ENCODE results near the gene POLE2.
"Not testable (repeated sequence)": the region's sequence is repeated elsewhere in the genome, so short reads cannot be mapped to it uniquely, and the experiment has no call there.

Gene POLE2

DNA sequence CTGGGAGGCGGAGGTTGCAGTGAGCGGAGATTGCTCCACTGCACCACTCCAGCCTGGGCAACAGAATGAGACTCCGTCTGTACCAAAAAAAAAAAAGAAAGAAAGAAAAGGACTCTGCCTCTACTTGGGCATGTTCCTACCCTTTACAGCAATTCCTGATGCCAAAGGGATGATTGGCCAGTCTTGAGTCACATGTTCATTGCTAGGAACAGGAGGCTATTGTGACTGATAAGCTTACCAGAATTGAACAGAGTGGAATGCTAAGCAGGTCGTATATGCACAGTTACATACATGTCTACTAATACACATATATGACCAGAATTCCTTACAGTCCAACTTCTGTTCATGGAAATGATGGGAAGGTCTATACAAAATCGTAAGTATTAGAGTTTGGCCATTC is 39.2 kb upstream of the POLE2 start:
- Histone ChIP-seq H3K4me3 (ENCODE audit: low read length, poor library complexity, severe bottlenecking) (no peak overlapping the region), H3K9me3 (ENCODE audit: insufficient read depth, low read depth, low read length) (no peaks in the 10 kb centered on the region), H3K4me2 (ENCODE audit: low read depth, low read length, poor library complexity, severe bottlenecking) (no peak overlapping the region), H3K27me3 (ENCODE audit: insufficient read depth, low read length, poor library complexity, severe bottlenecking) (no peaks in the 10 kb centered on the region), H2AFZ (ENCODE audit: low read length) (no peak overlapping the region), H3K36me3 (ENCODE audit: insufficient read depth, low read length) (no peaks in the 10 kb centered on the region), H4K20me1 (ENCODE audit: insufficient read depth, low read length, poor library complexity, severe bottlenecking) (no peaks in the 10 kb centered on the region), H3K79me2 (ENCODE audit: insufficient read depth, low read length) (no peaks in the 10 kb centered on the region), H3K9ac (ENCODE audit: low read depth, low read length, poor library complexity, severe bottlenecking) (no peak overlapping the region), H3K4me1 (ENCODE audit: insufficient read depth, low read length, poor library complexity, severe bottlenecking) (no peaks in the 10 kb centered on the region), H3K9me2 (replicated peaks; ENCODE audit: low read depth, low read length) (no peaks in the 10 kb centered on the region), H3F3A (ENCODE audit: low read depth) (no peaks in the 10 kb centered on the region)
- no peak for TF ChIP-seq EZH2phosphoT487 (IDR thresholded peaks at IDR 0.05; ENCODE audit: borderline replicate concordance)
- TF ChIP-seq, protein P1, sequence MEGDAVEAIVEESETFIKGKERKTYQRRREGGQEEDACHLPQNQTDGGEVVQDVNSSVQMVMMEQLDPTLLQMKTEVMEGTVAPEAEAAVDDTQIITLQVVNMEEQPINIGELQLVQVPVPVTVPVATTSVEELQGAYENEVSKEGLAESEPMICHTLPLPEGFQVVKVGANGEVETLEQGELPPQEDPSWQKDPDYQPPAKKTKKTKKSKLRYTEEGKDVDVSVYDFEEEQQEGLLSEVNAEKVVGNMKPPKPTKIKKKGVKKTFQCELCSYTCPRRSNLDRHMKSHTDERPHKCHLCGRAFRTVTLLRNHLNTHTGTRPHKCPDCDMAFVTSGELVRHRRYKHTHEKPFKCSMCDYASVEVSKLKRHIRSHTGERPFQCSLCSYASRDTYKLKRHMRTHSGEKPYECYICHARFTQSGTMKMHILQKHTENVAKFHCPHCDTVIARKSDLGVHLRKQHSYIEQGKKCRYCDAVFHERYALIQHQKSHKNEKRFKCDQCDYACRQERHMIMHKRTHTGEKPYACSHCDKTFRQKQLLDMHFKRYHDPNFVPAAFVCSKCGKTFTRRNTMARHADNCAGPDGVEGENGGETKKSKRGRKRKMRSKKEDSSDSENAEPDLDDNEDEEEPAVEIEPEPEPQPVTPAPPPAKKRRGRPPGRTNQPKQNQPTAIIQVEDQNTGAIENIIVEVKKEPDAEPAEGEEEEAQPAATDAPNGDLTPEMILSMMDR (conservative IDR thresholded peaks at IDR 0.05; ENCODE audit: low read length) = no peak

GRCh38 chr14:49721733-49722435 is 33.9 kb upstream of the POLE2 start:
- not testable (repeated sequence) for H4K20me1 ChIP-seq (ENCODE audit: insufficient read depth, low read length, poor library complexity, severe bottlenecking); H3K9me3 ChIP-seq (ENCODE audit: insufficient read depth, low read depth, low read length); H3K4me2 ChIP-seq (ENCODE audit: low read depth, low read length, poor library complexity, severe bottlenecking); H2AFZ ChIP-seq (ENCODE audit: low read length); H3K4me3 ChIP-seq (ENCODE audit: low read length, poor library complexity, severe bottlenecking); H3K9me2 ChIP-seq (replicated peaks; ENCODE audit: low read depth, low read length); H3K27me3 ChIP-seq (ENCODE audit: insufficient read depth, low read length, poor library complexity, severe bottlenecking); H3K4me1 ChIP-seq (ENCODE audit: insufficient read depth, low read length, poor library complexity, severe bottlenecking); H3K9ac ChIP-seq (ENCODE audit: low read depth, low read length, poor library complexity, severe bottlenecking); H3F3A ChIP-seq (ENCODE audit: low read depth); H3K79me2 ChIP-seq (ENCODE audit: insufficient read depth, low read length); H3K36me3 ChIP-seq (ENCODE audit: insufficient read depth, low read length)

DNA sequence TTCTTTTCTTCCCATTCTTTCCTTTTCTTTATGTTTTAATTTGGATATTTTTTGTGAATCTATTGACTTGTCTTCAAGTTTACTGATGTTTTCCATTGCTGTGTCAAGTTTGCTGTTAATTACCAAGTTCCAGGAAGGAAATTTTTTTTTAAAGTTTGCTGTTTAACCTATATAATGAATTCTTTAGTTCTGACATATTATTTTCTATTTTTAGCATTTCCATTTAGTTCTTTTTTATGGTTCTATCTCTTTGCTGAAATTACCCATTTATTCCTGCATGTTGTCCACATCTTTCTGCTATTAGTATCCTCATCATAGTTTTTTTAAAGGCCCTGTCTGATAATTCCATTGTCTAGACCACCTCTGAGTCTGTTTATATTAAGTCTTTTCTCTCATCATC is 32.7 kb upstream of the POLE2 start:
- Histone ChIP-seq H4K20me1 (ENCODE audit: insufficient read depth, low read length, poor library complexity, severe bottlenecking) (no peaks in the 10 kb centered on the region), H3K79me2 (ENCODE audit: insufficient read depth, low read length) (no peaks in the 10 kb centered on the region), H3K9me2 (replicated peaks; ENCODE audit: low read depth, low read length) (no peaks in the 10 kb centered on the region), H2AFZ (ENCODE audit: low read length) (no peak overlapping the region), H3F3A (ENCODE audit: low read depth) (no peaks in the 10 kb centered on the region), H3K27me3 (ENCODE audit: insufficient read depth, low read length, poor library complexity, severe bottlenecking) (no peaks in the 10 kb centered on the region), H3K36me3 (ENCODE audit: insufficient read depth, low read length) (no peaks in the 10 kb centered on the region), H3K9ac (ENCODE audit: low read depth, low read length, poor library complexity, severe bottlenecking) (no peak overlapping the region), H3K4me2 (ENCODE audit: low read depth, low read length, poor library complexity, severe bottlenecking) (no peak overlapping the region), H3K4me3 (ENCODE audit: low read length, poor library complexity, severe bottlenecking) (no peak overlapping the region), H3K4me1 (ENCODE audit: insufficient read depth, low read length, poor library complexity, severe bottlenecking) (no peaks in the 10 kb centered on the region), H3K9me3 (ENCODE audit: insufficient read depth, low read depth, low read length) (no peaks in the 10 kb centered on the region)
- TF ChIP-seq EZH2phosphoT487 (IDR thresholded peaks at IDR 0.05; ENCODE audit: borderline replicate concordance) = no peak
- TF ChIP-seq, protein P1 (conservative IDR thresholded peaks at IDR 0.05; ENCODE audit: low read length) = no peak

GRCh38 chr14:49710993-49711392 is 23.0 kb upstream of the POLE2 start:
- not testable (repeated sequence) for H3K4me2 ChIP-seq (ENCODE audit: low read depth, low read length, poor library complexity, severe bottlenecking); H3K4me1 ChIP-seq (ENCODE audit: insufficient read depth, low read length, poor library complexity, severe bottlenecking); H3F3A ChIP-seq (ENCODE audit: low read depth); H4K20me1 ChIP-seq (ENCODE audit: insufficient read depth, low read length, poor library complexity, severe bottlenecking); H3K79me2 ChIP-seq (ENCODE audit: insufficient read depth, low read length); H2AFZ ChIP-seq (ENCODE audit: low read length); H3K9me3 ChIP-seq (ENCODE audit: insufficient read depth, low read depth, low read length); H3K36me3 ChIP-seq (ENCODE audit: insufficient read depth, low read length); H3K9me2 ChIP-seq (replicated peaks; ENCODE audit: low read depth, low read length); H3K9ac ChIP-seq (ENCODE audit: low read depth, low read length, poor library complexity, severe bottlenecking); H3K27me3 ChIP-seq (ENCODE audit: insufficient read depth, low read length, poor library complexity, severe bottlenecking); H3K4me3 ChIP-seq (ENCODE audit: low read length, poor library complexity, severe bottlenecking)

GRCh38 chr14:49704471-49704870 is 16.5 kb upstream of the POLE2 start:
- not testable (repeated sequence) for H3K4me1 ChIP-seq (ENCODE audit: insufficient read depth, low read length, poor library complexity, severe bottlenecking); H3K4me2 ChIP-seq (ENCODE audit: low read depth, low read length, poor library complexity, severe bottlenecking); H3F3A ChIP-seq (ENCODE audit: low read depth); H3K9me2 ChIP-seq (replicated peaks; ENCODE audit: low read depth, low read length); H3K79me2 ChIP-seq (ENCODE audit: insufficient read depth, low read length); H3K4me3 ChIP-seq (ENCODE audit: low read length, poor library complexity, severe bottlenecking); H3K9me3 ChIP-seq (ENCODE audit: insufficient read depth, low read depth, low read length); H3K36me3 ChIP-seq (ENCODE audit: insufficient read depth, low read length); H3K27me3 ChIP-seq (ENCODE audit: insufficient read depth, low read length, poor library complexity, severe bottlenecking); H3K9ac ChIP-seq (ENCODE audit: low read depth, low read length, poor library complexity, severe bottlenecking); H2AFZ ChIP-seq (ENCODE audit: low read length); H4K20me1 ChIP-seq (ENCODE audit: insufficient read depth, low read length, poor library complexity, severe bottlenecking)

Data from Loucy (cell line).